Loucy (cell line): ENCODE measurements around the gene ANKRD10.

Experiments used
- CTCF ChIP-seq: fragments of 200-600 bp; sonication (generic); conservative IDR thresholded peaks from 2 replicates; pipeline ENCODE4 v1.5.1; 2014; ENCODE audit warnings: mild to moderate bottlenecking, antibody characterized with exemption, low read length
- EZH2phosphoT487 ChIP-seq: fragments of 200-600 bp; IDR thresholded peaks from 2 replicates; pipeline ENCODE4 v1.6.1; 2018; ENCODE audit warnings: antibody characterized with exemption, mild to moderate bottlenecking, moderate library complexity, borderline replicate concordance

- TF ChIP-seq CTCF (no peak), EZH2phosphoT487 (no peak)
These were observed 5.2 kb upstream of the ANKRD10 start for GRCh38 chr13:110920038-110920437.
